Measurements from ENCODE around the gene C16orf74. TPM values are rescaled to one million over a fixed set of nuclear protein-coding genes. Genes with fewer than 3 reads are reported as not detected.
A peak's percentile ranks its signal among the peaks of the same experiment; 100 is the strongest.

Gene C16orf74
- total and polyA plus RNA-seq, 2 of the 13 experiments (the other 11 are each of a cell fraction or from before 2014, with no cell fraction given) = 0.13 to 0.29 TPM

DNA sequence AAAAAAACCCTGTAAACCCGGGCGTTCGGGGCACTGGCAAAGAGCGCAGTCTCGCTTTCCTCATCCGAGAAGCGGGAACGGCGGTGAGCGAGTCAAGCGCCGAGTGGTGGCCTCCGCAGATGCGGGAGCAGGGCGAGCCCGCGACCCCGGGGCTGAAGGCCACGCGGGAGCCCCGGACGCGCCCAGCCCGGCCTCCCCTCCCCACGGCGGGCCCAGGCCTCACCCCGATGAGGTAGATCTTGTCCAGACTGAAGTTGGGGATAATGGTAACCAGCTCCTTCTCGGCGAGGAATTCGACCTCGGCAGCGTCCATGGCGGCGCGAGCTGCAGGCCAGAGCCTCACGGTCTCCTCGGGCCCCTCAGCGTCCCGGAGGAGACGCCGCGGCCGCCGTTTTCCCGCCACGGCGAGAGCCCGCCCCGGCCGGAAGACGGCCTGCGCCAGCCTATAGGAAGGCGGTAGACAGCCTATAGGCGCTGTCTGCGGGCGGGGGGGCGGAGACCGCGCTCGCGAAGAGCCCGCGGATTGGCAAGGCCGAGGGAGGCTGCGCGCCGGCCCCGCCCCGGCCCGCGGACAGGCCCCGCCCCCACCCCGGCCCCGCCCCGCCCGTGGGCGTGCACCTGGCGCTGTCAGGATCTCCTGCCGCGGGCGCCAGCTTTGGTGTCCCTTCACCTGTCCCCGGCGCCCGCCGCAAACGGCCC, 62.2 kb downstream of the C16orf74 start, which contains the start of gene GINS2 (continued):
- TF ChIP-seq ZNF296 (CRISPR knock-in tag; conservative IDR thresholded peaks at IDR 0.05) (no peak), ZNF20 (CRISPR knock-in tag; IDR thresholded peaks at IDR 0.05) (no peak; the same call in 1 of the 2 replicates), NFIB (CRISPR knock-in tag; IDR thresholded peaks at IDR 0.05; ENCODE audit: borderline replicate concordance) (no peak), NFE2 (CRISPR knock-in tag; IDR thresholded peaks at IDR 0.05) (no peak), RBM39 (IDR thresholded peaks at IDR 0.05; ENCODE audit: low read depth, low read length, poor library complexity, severe bottlenecking) (peak; percentile 58), ZNF549 (CRISPR knock-in tag; IDR thresholded peaks at IDR 0.05) (0 out of 2 replicates have a peak, but pooled peaks have one; percentile 40), SKI (IDR thresholded peaks at IDR 0.05; ENCODE audit: partially characterized antibody) (no peak), NR2F6 (IDR thresholded peaks at IDR 0.05) (no peak), NR2F6 (CRISPR knock-in tag; IDR thresholded peaks at IDR 0.05) (no peak), ZSCAN25 (CRISPR knock-in tag; IDR thresholded peaks at IDR 0.05) (no peak), ZNF737 (CRISPR knock-in tag; IDR thresholded peaks at IDR 0.05; ENCODE audit: borderline replicate concordance) (no peak), DPF2 (CRISPR knock-in tag; IDR thresholded peaks at IDR 0.05; ENCODE audit: borderline replicate concordance, low read depth) (no peak), MZF1 (CRISPR knock-in tag; IDR thresholded peaks at IDR 0.05; ENCODE audit: borderline replicate concordance) (no peak), FOSL2 (CRISPR knock-in tag; IDR thresholded peaks at IDR 0.05) (no peak), CENPT (CRISPR knock-in tag; IDR thresholded peaks at IDR 0.05; ENCODE audit: low read depth) (0 out of 2 replicates have a peak, but pooled peaks have one; percentile 52), ZNF557 (CRISPR knock-in tag; IDR thresholded peaks at IDR 0.05) (0 out of 2 replicates have a peak, but pooled peaks have one; percentile 83), ZBTB1 (CRISPR knock-in tag; IDR thresholded peaks at IDR 0.05; ENCODE audit: borderline replicate concordance) (no peak), ELF1 (CRISPR knock-in tag; IDR thresholded peaks at IDR 0.05) (peak; percentile 62)
- TF ChIP-seq, protein P1, sequence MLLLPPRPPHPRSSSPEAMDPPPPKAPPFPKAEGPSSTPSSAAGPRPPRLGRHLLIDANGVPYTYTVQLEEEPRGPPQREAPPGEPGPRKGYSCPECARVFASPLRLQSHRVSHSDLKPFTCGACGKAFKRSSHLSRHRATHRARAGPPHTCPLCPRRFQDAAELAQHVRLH (CRISPR knock-in tag; IDR thresholded peaks at IDR 0.05; ENCODE audit: borderline replicate concordance, low read depth) = no peak; the same call in 1 of the 2 replicates
- TF ChIP-seq, protein P2, sequence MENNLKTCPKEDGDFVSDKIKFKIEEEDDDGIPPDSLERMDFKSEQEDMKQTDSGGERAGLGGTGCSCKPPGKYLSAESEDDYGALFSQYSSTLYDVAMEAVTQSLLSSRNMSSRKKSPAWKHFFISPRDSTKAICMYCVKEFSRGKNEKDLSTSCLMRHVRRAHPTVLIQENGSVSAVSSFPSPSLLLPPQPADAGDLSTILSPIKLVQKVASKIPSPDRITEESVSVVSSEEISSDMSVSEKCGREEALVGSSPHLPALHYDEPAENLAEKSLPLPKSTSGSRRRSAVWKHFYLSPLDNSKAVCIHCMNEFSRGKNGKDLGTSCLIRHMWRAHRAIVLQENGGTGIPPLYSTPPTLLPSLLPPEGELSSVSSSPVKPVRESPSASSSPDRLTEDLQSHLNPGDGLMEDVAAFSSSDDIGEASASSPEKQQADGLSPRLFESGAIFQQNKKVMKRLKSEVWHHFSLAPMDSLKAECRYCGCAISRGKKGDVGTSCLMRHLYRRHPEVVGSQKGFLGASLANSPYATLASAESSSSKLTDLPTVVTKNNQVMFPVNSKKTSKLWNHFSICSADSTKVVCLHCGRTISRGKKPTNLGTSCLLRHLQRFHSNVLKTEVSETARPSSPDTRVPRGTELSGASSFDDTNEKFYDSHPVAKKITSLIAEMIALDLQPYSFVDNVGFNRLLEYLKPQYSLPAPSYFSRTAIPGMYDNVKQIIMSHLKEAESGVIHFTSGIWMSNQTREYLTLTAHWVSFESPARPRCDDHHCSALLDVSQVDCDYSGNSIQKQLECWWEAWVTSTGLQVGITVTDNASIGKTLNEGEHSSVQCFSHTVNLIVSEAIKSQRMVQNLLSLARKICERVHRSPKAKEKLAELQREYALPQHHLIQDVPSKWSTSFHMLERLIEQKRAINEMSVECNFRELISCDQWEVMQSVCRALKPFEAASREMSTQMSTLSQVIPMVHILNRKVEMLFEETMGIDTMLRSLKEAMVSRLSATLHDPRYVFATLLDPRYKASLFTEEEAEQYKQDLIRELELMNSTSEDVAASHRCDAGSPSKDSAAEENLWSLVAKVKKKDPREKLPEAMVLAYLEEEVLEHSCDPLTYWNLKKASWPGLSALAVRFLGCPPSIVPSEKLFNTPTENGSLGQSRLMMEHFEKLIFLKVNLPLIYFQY (CRISPR knock-in tag; IDR thresholded peaks at IDR 0.05; ENCODE audit: borderline replicate concordance) = no peak
- TF ChIP-seq, protein P3, sequence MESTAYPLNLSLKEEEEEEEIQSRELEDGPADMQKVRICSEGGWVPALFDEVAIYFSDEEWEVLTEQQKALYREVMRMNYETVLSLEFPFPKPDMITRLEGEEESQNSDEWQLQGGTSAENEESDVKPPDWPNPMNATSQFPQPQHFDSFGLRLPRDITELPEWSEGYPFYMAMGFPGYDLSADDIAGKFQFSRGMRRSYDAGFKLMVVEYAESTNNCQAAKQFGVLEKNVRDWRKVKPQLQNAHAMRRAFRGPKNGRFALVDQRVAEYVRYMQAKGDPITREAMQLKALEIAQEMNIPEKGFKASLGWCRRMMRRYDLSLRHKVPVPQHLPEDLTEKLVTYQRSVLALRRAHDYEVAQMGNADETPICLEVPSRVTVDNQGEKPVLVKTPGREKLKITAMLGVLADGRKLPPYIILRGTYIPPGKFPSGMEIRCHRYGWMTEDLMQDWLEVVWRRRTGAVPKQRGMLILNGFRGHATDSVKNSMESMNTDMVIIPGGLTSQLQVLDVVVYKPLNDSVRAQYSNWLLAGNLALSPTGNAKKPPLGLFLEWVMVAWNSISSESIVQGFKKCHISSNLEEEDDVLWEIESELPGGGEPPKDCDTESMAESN (CRISPR knock-in tag; conservative IDR thresholded peaks at IDR 0.05) = peak; percentile 86
